Activated CD8-positive, alpha-beta memory T cell treated with anti-CD3 and anti-CD28 coated beads for 4 hours (primary cell): ENCODE results near the gene TRERF1.

Experiments used
- DNase-seq, 2 donors: peaks; one replicate each; pipeline ENCODE4 v3.0.0-alpha.2; 2020; ENCODE audit warnings: low read depth in 2 of 2

The TRERF1 gene

GRCh38 chr6:42423244-42423643 lies 28.5 kb downstream of the TRERF1 start:
- no peak for DNase-seq

GRCh38 chr6:42420741-42421140 lies 31.0 kb downstream of the TRERF1 start:
- no peak for DNase-seq

- no peak for DNase-seq
Observed at GRCh38 chr6:42419490-42420280, 32.0 kb downstream of the TRERF1 start.

GRCh38 chr6:42418724-42419123 lies 33.0 kb downstream of the TRERF1 start:
- DNase-seq = no peak

GRCh38 chr6:42417641-42418112 lies 34.0 kb downstream of the TRERF1 start:
- DNase-seq = peak; percentile 30 to 43

- no peak for DNase-seq
Observed at GRCh38 chr6:42411406-42411805, 40.3 kb downstream of the TRERF1 start.

GRCh38 chr6:42410861-42411260 lies 40.9 kb downstream of the TRERF1 start:
- no peak for DNase-seq

GRCh38 chr6:42409581-42409980 lies 42.1 kb downstream of the TRERF1 start:
- no peak for DNase-seq

GRCh38 chr6:42407379-42407778 lies 44.3 kb downstream of the TRERF1 start:
- no peak for DNase-seq

GRCh38 chr6:42406306-42407280 lies 45.1 kb downstream of the TRERF1 start:
- DNase-seq = no peak

GRCh38 chr6:42405021-42405420 lies 46.7 kb downstream of the TRERF1 start:
- no peak for DNase-seq

GRCh38 chr6:42404484-42404883 lies 47.2 kb downstream of the TRERF1 start:
- DNase-seq = no peak

GRCh38 chr6:42403831-42404230 lies 47.9 kb downstream of the TRERF1 start:
- no peak for DNase-seq

GRCh38 chr6:42403421-42403820 lies 48.3 kb downstream of the TRERF1 start:
- no peak for DNase-seq

GRCh38 chr6:42402184-42402583 lies 49.5 kb downstream of the TRERF1 start:
- DNase-seq = peak; percentile 20 to 42

- DNase-seq = no peak
Observed at GRCh38 chr6:42401613-42401951, 50.1 kb downstream of the TRERF1 start.

- DNase-seq = no peak
Observed at GRCh38 chr6:42400886-42401612, 50.7 kb downstream of the TRERF1 start.

- DNase-seq = no peak
Observed at GRCh38 chr6:42400061-42400760, 51.5 kb downstream of the TRERF1 start.

GRCh38 chr6:42396720-42397119 lies 55.0 kb downstream of the TRERF1 start:
- no peak for DNase-seq

GRCh38 chr6:42394881-42395620 lies 56.7 kb downstream of the TRERF1 start:
- DNase-seq = no peak

- DNase-seq = no peak
Observed at GRCh38 chr6:42394151-42394550, 57.6 kb downstream of the TRERF1 start.
